ENCODE data around the gene TRAF3IP3. TPM values are rescaled to one million over a fixed set of nuclear protein-coding genes. Genes with fewer than 3 reads are reported as not detected.

The TRAF3IP3 gene
- polyA plus RNA-seq, 1 donor from 2014 or later, result not detected

DNA sequence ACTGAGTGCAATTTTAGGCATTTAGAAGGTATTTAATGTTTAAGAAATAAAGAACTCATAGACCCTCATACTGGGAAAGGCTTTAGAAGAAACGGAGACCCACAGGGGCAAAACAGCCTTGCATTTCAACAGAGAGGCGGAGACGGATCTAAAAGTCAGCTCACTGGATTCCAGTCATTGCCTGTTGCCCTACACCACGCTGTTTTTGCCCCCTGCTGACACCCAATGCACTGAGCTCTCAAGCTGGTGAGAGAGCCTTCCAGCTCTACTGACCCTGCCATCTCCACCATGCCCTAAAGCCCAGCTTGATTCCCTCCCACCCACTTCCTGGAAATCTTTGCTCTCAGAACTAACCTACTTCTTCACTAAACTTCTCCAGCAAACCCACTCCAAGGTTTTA, 7.2 kb upstream of the TRAF3IP3 start:
- TF ChIP-seq TAF1 (IDR thresholded peaks at IDR 0.05; ENCODE audit: low read depth) (no peak), EZH2 (IDR thresholded peaks at IDR 0.05; ENCODE audit: borderline replicate concordance, insufficient read depth, low read length, poor library complexity, severe bottlenecking) (no peak), EP300 (conservative IDR thresholded peaks at IDR 0.05; ENCODE audit: poor library complexity, severe bottlenecking) (no peak), POLR2AphosphoS5 (IDR thresholded peaks at IDR 0.05) (no peak), CTCF (IDR thresholded peaks at IDR 0.05; ENCODE audit: poor library complexity, severe bottlenecking) (no peak), SMC3 (conservative IDR thresholded peaks at IDR 0.05; ENCODE audit: poor library complexity) (no peak), REST (IDR thresholded peaks at IDR 0.05; ENCODE audit: borderline replicate concordance) (no peak), RAD21 (conservative IDR thresholded peaks at IDR 0.05) (no peak), MXI1 (conservative IDR thresholded peaks at IDR 0.05; ENCODE audit: poor library complexity, severe bottlenecking) (no peak)

GRCh38 chr1:209749205-209749604, 6.6 kb upstream of the TRAF3IP3 start:
- Histone ChIP-seq H3K9me2 (ENCODE audit: insufficient read depth, low read length) (no peaks in the 10 kb centered on the region), H2AFZ (ENCODE audit: low read depth, low read length) (no peak overlapping the region), H3K9me3 (ENCODE audit: low read length) (no peaks in the 10 kb centered on the region), H3K9ac (ENCODE audit: low read length) (no peak overlapping the region), H3K4me3 (ENCODE audit: low read length) (no peak overlapping the region), H3F3A (ENCODE audit: insufficient read depth, low read length, poor library complexity, severe bottlenecking) (no peaks in the 10 kb centered on the region), H3K4me2 (ENCODE audit: low read length) (no peak overlapping the region), H4K20me1 (ENCODE audit: insufficient read depth) (no peaks in the 10 kb centered on the region), H3K27ac (ENCODE audit: low read length) (no peak overlapping the region), H3K36me3 (ENCODE audit: insufficient read depth, low read length) (no peaks in the 10 kb centered on the region), H3K79me2 (replicated peaks; ENCODE audit: insufficient read depth, low read length) (no peaks in the 10 kb centered on the region), H3K27me3 (ENCODE audit: insufficient read depth, low read depth, low read length) (no peaks in the 10 kb centered on the region)
- TF ChIP-seq MXI1 (conservative IDR thresholded peaks at IDR 0.05; ENCODE audit: poor library complexity, severe bottlenecking) (no peak), REST (IDR thresholded peaks at IDR 0.05; ENCODE audit: borderline replicate concordance) (no peak), CTCF (IDR thresholded peaks at IDR 0.05; ENCODE audit: poor library complexity, severe bottlenecking) (no peak)

More for the DNA sequence above, 7.2 kb upstream of the TRAF3IP3 start:
- Histone ChIP-seq H3K4me3 (ENCODE audit: low read length) (no peak overlapping the region), H3K9me3 (ENCODE audit: low read length) (no peaks in the 10 kb centered on the region), H3K27me3 (ENCODE audit: insufficient read depth, low read depth, low read length) (no peaks in the 10 kb centered on the region), H3K4me2 (ENCODE audit: low read length) (no peak overlapping the region), H4K20me1 (ENCODE audit: insufficient read depth) (no peaks in the 10 kb centered on the region), H3K36me3 (ENCODE audit: insufficient read depth, low read length) (no peaks in the 10 kb centered on the region), H3K79me2 (replicated peaks; ENCODE audit: insufficient read depth, low read length) (no peaks in the 10 kb centered on the region), H3K9me2 (ENCODE audit: insufficient read depth, low read length) (no peaks in the 10 kb centered on the region), H3K27ac (ENCODE audit: low read length) (no peak overlapping the region), H3K9ac (ENCODE audit: low read length) (no peak overlapping the region), H3F3A (ENCODE audit: insufficient read depth, low read length, poor library complexity, severe bottlenecking) (no peaks in the 10 kb centered on the region), H2AFZ (ENCODE audit: low read depth, low read length) (no peak overlapping the region)

All from neural cell (in vitro differentiated cells).